Neural progenitor cell (in vitro differentiated cells): ENCODE measurements around the gene KPNB1. TPM values are rescaled to one million over a fixed set of nuclear protein-coding genes. Genes with fewer than 3 reads are reported as not detected.

Experiments used
- DNase-seq: peaks from one replicate; pipeline ENCODE4 v3.0.0-alpha.2; 2016; ENCODE audit warnings: low spot score
- H2AFZ ChIP-seq: fragments of 200-600 bp; sonication (generic); replicated peaks from 2 replicates; pipeline ENCODE4 v1.6.1; 2016; ENCODE audit warnings: antibody characterized with exemption
- H3F3A ChIP-seq: fragments of 200-600 bp; sonication (generic); 2 replicates; pipeline ENCODE4 v1.6.1; 2016; ENCODE audit warnings: antibody characterized with exemption, low read depth
- H3K27ac ChIP-seq: fragments of 200-600 bp; sonication (generic); 2 replicates; pipeline ENCODE4 v1.5.1; 2016; ENCODE audit warnings: mild to moderate bottlenecking
- H3K27me3 ChIP-seq: fragments of 200-600 bp; sonication (generic); 2 replicates; pipeline ENCODE4 v1.6.1; 2016; ENCODE audit warnings: mild to moderate bottlenecking, moderate library complexity
- H3K36me3 ChIP-seq: fragments of 200-600 bp; sonication (generic); 2 replicates; pipeline ENCODE4 v1.5.1; 2016
- H3K4me1 ChIP-seq: fragments of 200-600 bp; sonication (generic); 2 replicates; pipeline ENCODE4 v1.6.1; 2016; ENCODE audit warnings: mixed run types
- H3K4me2 ChIP-seq: fragments of 200-600 bp; sonication (generic); 2 replicates; pipeline ENCODE4 v1.6.1; 2016
- H3K4me3 ChIP-seq: fragments of 200-600 bp; sonication (generic); 2 replicates; pipeline ENCODE4 v1.5.1; 2016
- H3K79me2 ChIP-seq: fragments of 200-600 bp; sonication (generic); 2 replicates; pipeline ENCODE4 v1.6.1; 2016; ENCODE audit warnings: low read depth
- H3K9ac ChIP-seq: fragments of 200-600 bp; sonication (generic); 2 replicates; pipeline ENCODE4 v1.6.1; 2016
- H3K9me3 ChIP-seq: fragments of 200-600 bp; sonication (generic); 2 replicates; pipeline ENCODE4 v1.5.1; 2016; ENCODE audit warnings: low read depth
- H4K20me1 ChIP-seq: fragments of 200-600 bp; sonication (generic); 2 replicates; pipeline ENCODE4 v1.6.1; 2016; ENCODE audit warnings: low read depth
- H3K27ac Mint-ChIP-seq: 3 replicates; pipeline ENCODE4 v1.8.0; 2021; ENCODE audit warnings: mixed read lengths
- H3K27me3 Mint-ChIP-seq: 2 replicates; pipeline ENCODE4 v1.8.0; 2022; ENCODE audit warnings: low read depth, mild to moderate bottlenecking, inconsistent platforms, moderate library complexity, mixed read lengths; ENCODE audit not compliant: insufficient read depth
- H3K36me3 Mint-ChIP-seq: 3 replicates; pipeline ENCODE4 v1.8.0; 2021; ENCODE audit warnings: mixed read lengths
- H3K4me1 Mint-ChIP-seq: 3 replicates; pipeline ENCODE4 v1.8.0; 2021; ENCODE audit warnings: mixed read lengths
- H3K4me3 Mint-ChIP-seq: 3 replicates; pipeline ENCODE4 v1.8.0; 2021; ENCODE audit warnings: mild to moderate bottlenecking, moderate library complexity, mixed read lengths
- H3K9me3 Mint-ChIP-seq: 3 replicates; pipeline ENCODE4 v1.8.0; 2020; ENCODE audit warnings: mixed read lengths
- CTCF ChIP-seq: fragments of 200-600 bp; sonication (generic); IDR thresholded peaks from 2 replicates; pipeline ENCODE4 v1.5.1; 2017; ENCODE audit warnings: antibody characterized with exemption, mild to moderate bottlenecking
- EZH2 ChIP-seq: fragments of 200-600 bp; sonication (generic); IDR thresholded peaks from 2 replicates; pipeline ENCODE4 v1.6.1; 2017; ENCODE audit warnings: antibody characterized with exemption, mild to moderate bottlenecking, moderate library complexity
- EZH2phosphoT487 ChIP-seq: fragments of 200-600 bp; sonication (generic); IDR thresholded peaks from 2 replicates; pipeline ENCODE4 v1.6.1; 2017; ENCODE audit warnings: antibody characterized with exemption
- total RNA-seq: library from RNA; depleted of rRNA; stranded (reverse); fragments of >200 nt; gene quantifications from 2 replicates; pipeline ENCODE4 v1.2.3, GENCODE V29; 2015; ENCODE audit warnings: low replicate concordance

Gene KPNB1
- total RNA-seq, 1 donor from 2014 or later, result 543 TPM

- H3K27me3 Mint-ChIP-seq, result peaks cover 19% of the 10 kb centered on the region
- no peak for DNase-seq
Measured at GRCh38 chr17:47712330-47713023, 62.8 kb downstream of the KPNB1 start.

GRCh38 chr17:47713980-47714700 lies 64.4 kb downstream of the KPNB1 start:
- no peak overlapping the region for H3K27ac ChIP-seq
- Mint-ChIP-seq H3K27ac (no peak overlapping the region), H3K36me3 (peaks cover 7% of the 10 kb centered on the region), H3K9me3 (no peaks in the 10 kb centered on the region), H3K27me3 (peaks cover 23% of the 10 kb centered on the region), H3K4me3 (no peak overlapping the region), H3K4me1 (peaks cover 7% of the 10 kb centered on the region)
- TF ChIP-seq EZH2 (no peak), CTCF (peak; percentile 33)
- no peaks in the 10 kb centered on the region for H3K9me3 ChIP-seq
- no peak overlapping the region for H3K4me2 ChIP-seq
- H3K79me2 ChIP-seq, result no peaks in the 10 kb centered on the region
- H3K27me3 ChIP-seq, result peaks cover 28% of the 10 kb centered on the region
- no peaks in the 10 kb centered on the region for H3K36me3 ChIP-seq
- peak; percentile 56 for DNase-seq
- no peak overlapping the region for H3K9ac ChIP-seq
- no peaks in the 10 kb centered on the region for H3K4me1 ChIP-seq
- H4K20me1 ChIP-seq, result no peaks in the 10 kb centered on the region
- no peak overlapping the region for H3K4me3 ChIP-seq
- H2AFZ ChIP-seq, result no peak overlapping the region
- H3F3A ChIP-seq, result peaks cover 6% of the 10 kb centered on the region

More at GRCh38 chr17:47712330-47713023, 62.8 kb downstream of the KPNB1 start:
- Histone ChIP-seq H3K4me3 (no peak overlapping the region), H4K20me1 (peaks cover 9% of the 10 kb centered on the region), H3F3A (peaks cover under 1% of the 10 kb centered on the region), H3K27ac (no peak overlapping the region), H3K9me3 (no peaks in the 10 kb centered on the region), H3K27me3 (peaks cover 23% of the 10 kb centered on the region), H2AFZ (no peak overlapping the region), H3K79me2 (no peaks in the 10 kb centered on the region), H3K4me2 (no peak overlapping the region), H3K9ac (no peak overlapping the region), H3K36me3 (no peaks in the 10 kb centered on the region), H3K4me1 (no peaks in the 10 kb centered on the region)
- peaks cover 13% of the 10 kb centered on the region for H3K4me1 Mint-ChIP-seq
- H3K4me3 Mint-ChIP-seq, result no peak overlapping the region
- TF ChIP-seq CTCF (no peak), EZH2 (no peak), EZH2phosphoT487 (no peak)
- peaks cover 7% of the 10 kb centered on the region for H3K36me3 Mint-ChIP-seq
- no peaks in the 10 kb centered on the region for H3K9me3 Mint-ChIP-seq
- peak overlapping the region; percentile 39 for H3K27ac Mint-ChIP-seq

- no peak overlapping the region for H3K27ac Mint-ChIP-seq
- Histone ChIP-seq H3K9me3 (no peaks in the 10 kb centered on the region), H3K9ac (no peak overlapping the region), H4K20me1 (no peaks in the 10 kb centered on the region), H3K79me2 (no peaks in the 10 kb centered on the region), H3K27me3 (peaks cover 28% of the 10 kb centered on the region), H3K4me1 (no peaks in the 10 kb centered on the region), H3K4me3 (no peak overlapping the region), H3K4me2 (no peak overlapping the region), H3K27ac (no peak overlapping the region), H2AFZ (no peak overlapping the region), H3F3A (peaks cover 10% of the 10 kb centered on the region), H3K36me3 (no peaks in the 10 kb centered on the region)
- no peak for DNase-seq
- H3K36me3 Mint-ChIP-seq, result peaks cover 7% of the 10 kb centered on the region
- peaks cover 7% of the 10 kb centered on the region for H3K4me1 Mint-ChIP-seq
- peaks cover 23% of the 10 kb centered on the region for H3K27me3 Mint-ChIP-seq
- H3K4me3 Mint-ChIP-seq, result no peak overlapping the region
- TF ChIP-seq CTCF, result no peak
- TF ChIP-seq EZH2, result no peak
- no peak for TF ChIP-seq EZH2phosphoT487
- no peaks in the 10 kb centered on the region for H3K9me3 Mint-ChIP-seq
Measured at GRCh38 chr17:47714773-47715396, 65.2 kb downstream of the KPNB1 start.
